GM19025 (cell line): Measurements from ENCODE around the gene STAC2.

Experiments used
- ATAC-seq: cut with Tn5 transposase; IDR thresholded peaks from one replicate; pipeline ENCODE4 v1.9.1; 2021; ENCODE audit warnings: mild to moderate bottlenecking, low read depth, moderate library complexity; ENCODE audit not compliant: unreplicated experiment

Gene STAC2

GRCh38 chr17:39235555-39236449 is 10.1 kb upstream of the STAC2 start:
- ATAC-seq = no peak

GRCh38 chr17:39231591-39232551 is 6.1 kb upstream of the STAC2 start:
- ATAC-seq = no peak

GRCh38 chr17:39231091-39231561 is 5.4 kb upstream of the STAC2 start:
- ATAC-seq = no peak

- no peak for ATAC-seq
Measured at GRCh38 chr17:39230361-39230760, 4.6 kb upstream of the STAC2 start.

- no peak for ATAC-seq
Measured at GRCh38 chr17:39229274-39229913, 3.6 kb upstream of the STAC2 start.

GRCh38 chr17:39227364-39227919 is 1.7 kb upstream of the STAC2 start:
- ATAC-seq = no peak

GRCh38 chr17:39225959-39226683 is 376 bp upstream of the STAC2 start:
- no peak for ATAC-seq

- no peak for ATAC-seq
Measured at GRCh38 chr17:39224778-39225307, 902 bp downstream of the STAC2 start.

- no peak for ATAC-seq
Measured at GRCh38 chr17:39223907-39224777, 1.6 kb downstream of the STAC2 start.

- ATAC-seq = no peak
Measured at GRCh38 chr17:39222866-39223834, 2.6 kb downstream of the STAC2 start.

- no peak for ATAC-seq
Measured at GRCh38 chr17:39222151-39222550, 3.6 kb downstream of the STAC2 start.

GRCh38 chr17:39221572-39221971 is 4.2 kb downstream of the STAC2 start:
- ATAC-seq = no peak

GRCh38 chr17:39219647-39220154 is 6.0 kb downstream of the STAC2 start:
- no peak for ATAC-seq

GRCh38 chr17:39218906-39219305 is 6.8 kb downstream of the STAC2 start:
- no peak for ATAC-seq

- ATAC-seq = no peak
Measured at GRCh38 chr17:39217734-39218369, 7.9 kb downstream of the STAC2 start.

GRCh38 chr17:39213852-39214251 is 11.9 kb downstream of the STAC2 start:
- ATAC-seq = no peak
